NCI-H1436 treated with DMSO at 0.1 percent for 48 hours (cell line): ENCODE measurements around the gene EFCAB10.
A peak's percentile ranks its signal among the peaks of the same experiment; 100 is the strongest.
"Not testable (repeated sequence)": the region's sequence is repeated elsewhere in the genome, so short reads cannot be mapped to it uniquely, and the experiment has no call there.

Source experiments
- DNase-seq: peaks from one replicate; lab custom pipeline; 2025; lab: John Stamatoyannopoulos, UW

The EFCAB10 gene

DNA sequence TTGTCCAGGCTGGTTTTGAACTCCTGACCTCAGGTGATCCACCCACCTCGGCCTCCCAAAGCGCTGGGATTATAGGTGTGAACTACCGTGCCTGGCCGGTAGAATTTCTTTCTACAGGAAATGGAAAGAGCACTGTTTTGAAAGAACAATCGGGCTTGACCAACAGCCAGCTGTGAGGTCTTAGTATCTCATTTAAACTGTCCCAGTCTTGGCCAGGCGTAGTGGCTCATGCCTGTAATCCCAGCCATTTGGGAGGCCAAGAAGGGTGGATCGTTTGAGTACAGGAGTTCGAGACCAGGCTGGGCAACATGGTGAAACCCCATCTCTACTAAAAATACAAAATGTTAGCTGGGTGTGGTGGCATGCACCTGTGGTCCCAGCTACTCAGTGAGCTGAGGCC, 17.8 kb upstream of the EFCAB10 start:
- DNase-seq: not testable (repeated sequence)

DNA sequence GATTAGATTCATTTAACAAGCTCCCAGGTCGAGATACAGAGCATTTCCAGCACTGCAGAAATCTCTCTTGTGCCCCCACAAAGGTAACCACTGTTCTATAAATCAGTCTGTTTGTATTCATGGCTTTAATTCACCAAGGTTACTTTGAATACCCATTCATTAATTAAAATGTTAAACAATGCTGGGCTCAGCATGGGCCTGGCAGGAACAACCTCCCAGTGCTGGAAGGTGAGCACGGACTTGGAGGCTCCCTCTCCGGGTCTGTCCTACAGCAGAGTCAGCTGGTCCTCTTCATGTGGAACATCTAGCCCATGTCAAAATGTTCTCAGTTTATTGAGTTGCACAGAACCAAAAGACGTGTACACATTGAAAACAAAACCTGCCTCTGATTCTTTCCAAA, 15.6 kb upstream of the EFCAB10 start:
- no peak for DNase-seq

DNA sequence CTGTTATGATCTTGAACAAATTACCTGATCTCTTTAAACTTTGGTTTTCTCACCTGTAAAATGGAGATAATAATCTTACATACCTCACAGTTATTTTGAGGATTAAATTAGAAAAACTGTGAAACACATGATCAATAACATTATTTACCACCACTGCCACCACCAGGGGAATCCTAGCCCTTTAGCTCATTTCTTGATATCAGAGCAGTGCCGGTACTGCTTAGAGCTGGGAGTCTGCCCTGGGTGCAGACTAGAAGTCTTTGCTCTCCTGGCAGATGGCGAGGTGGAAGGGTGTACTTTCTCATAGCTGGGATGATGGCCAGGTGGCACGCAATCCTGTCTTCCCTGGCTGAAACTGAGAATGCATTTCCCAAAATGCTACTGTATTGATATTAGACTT, 12.7 kb upstream of the EFCAB10 start:
- no peak for DNase-seq

DNA sequence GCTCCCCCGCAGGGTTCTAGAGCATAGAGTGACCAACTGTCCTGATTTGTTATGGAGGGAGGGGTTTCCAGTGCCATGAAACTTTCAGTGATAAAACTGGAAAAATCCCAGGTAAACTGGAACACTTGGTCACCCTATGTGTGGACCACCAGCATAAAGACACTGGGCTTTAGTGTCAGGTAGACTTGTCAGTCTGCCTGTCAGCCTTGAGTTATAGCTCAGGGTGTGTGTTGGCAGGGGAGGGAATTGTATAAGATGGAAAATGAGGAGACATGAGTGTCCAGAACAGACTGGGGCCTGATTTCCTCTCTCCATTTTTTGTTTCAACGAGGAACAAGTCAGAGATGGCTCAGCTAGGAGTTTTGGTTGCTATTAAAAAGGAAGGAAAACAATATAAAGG, 10.2 kb upstream of the EFCAB10 start:
- no peak for DNase-seq

DNA sequence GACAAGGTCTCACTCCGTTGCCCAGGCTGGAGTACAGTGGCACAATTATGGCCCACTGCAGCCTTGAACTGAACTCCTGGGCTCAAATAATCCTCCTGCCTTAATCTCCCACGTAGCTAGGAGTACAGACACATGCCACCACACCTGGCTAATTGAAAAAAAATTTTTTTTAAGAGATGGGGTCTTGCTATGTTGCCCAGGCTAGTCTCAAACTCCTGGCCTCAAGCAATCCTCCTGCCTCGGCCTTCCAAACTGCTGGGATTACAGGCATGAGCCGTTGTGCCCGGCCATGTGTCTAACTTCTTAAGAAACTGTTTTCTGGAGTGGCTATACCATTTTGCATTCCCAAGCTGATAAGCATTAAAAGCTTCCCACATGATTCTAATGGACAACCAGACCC, 9.5 kb upstream of the EFCAB10 start:
- DNase-seq: no peak

DNA sequence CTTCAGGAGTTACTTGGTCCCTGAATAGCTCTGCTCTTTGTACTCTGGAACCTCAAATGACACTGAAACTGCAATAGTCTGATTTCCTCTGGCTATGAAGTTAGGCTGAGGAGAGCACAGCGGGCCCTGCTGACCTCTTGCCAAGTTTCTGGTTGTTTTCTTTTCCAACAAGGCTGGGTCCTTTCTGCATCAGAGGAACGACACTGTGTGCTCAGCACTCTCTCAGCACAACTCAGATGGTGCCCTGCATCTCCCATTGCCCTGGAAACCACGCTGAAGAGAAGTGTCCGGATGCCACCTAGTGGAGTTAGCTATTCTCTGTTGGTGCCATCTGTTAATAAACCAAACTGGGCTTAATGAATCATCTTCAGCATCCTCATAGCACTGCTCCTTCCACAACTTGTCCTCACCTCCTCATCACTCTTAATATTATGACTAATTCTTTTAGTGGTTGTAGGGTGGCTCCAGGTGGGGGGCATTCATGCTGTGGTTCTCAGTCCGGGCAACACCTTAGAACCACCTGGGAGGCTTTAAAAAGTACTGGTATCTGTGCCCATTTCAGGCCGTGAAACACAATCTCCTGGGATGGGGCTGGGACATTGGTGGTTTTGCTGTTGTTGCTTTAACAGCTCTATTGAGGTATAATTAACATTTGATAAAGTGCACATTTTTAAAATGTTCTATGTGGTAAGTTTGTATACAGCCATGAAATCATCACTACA, 8.2 kb upstream of the EFCAB10 start:
- peak; percentile 25 for DNase-seq

DNA sequence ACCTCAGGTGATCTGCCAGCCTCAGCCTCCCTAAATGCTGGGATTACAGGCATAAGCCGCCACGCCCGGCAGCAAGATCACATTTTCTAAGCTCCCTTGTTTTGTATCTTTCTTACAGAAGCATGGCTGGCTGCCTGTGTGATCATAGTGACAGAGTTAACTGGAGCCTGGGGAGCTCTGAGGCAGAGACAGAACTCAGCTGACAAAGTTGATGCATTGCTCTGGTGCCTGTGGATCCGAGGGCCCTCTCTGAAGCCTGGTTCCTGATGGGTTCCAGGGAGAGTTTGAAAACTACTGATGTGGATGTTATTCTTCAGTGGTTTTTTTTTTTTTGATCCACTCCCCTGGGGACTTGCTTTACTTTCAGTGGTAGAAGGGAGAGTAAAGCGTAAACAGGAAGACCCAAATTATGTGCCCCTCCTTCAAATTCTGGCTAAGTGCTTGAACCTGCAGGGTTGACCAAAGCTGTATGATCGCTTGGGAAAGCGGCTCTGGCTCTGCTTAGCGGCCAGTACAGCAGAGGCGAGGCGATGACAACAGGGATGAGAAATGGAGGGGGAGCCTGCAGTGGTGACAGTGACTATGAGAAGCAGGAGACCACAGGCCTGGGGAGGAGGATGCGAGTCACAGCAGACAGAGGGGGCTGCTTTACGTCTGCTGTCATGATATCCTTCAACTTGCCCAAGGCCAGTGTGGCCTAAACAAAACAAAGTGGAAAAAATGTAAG, 6.8 kb upstream of the EFCAB10 start:
- DNase-seq: no peak

DNA sequence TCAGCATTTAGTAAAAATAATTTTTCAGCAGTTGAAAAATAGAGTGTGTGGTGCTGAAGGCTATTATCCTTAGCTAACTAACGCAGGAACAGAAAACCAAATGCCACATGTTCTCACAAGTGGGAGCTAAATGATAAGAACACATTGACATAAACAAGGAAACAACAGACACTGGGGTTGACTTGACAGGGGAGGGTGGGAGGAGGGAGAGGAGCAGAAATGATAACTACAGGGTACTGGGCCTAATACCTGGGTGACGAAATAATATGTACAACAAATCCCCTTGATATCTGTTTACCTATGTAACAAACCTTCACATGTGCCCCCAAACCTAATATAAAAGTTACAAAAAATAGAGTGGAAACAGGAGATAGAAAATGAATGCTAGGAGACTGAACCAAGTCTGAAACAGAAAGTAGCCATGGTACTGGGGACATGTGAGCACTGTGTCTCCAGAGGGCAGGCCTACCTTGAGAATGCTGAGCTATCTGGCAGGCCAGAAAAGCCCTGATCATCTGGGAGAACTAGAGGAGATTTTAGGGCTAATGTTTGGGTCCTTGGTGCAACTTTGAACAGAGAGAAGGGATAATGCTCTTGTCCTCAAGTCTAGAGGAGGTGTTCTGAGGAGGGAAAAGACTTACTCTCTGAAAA, 4.7 kb upstream of the EFCAB10 start:
- no peak for DNase-seq

DNA sequence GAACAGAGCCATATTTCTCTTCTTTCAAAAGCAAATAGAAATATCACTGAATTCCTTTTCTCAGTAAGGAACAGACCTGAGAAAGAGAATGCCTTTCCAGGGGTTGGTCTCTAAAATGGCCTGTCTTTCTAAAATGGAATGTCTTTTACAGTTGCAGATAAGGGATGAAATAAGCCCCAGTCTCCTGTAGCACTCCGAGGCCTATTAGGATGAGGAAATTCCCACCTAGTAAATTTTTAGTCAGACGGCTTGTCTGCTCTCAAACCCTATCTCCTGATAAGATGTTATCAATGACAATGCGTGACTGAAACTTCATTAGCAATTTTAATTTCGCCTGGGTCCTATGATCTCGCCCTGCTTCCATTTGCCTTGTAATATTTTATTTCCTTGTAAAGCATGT, 2.9 kb upstream of the EFCAB10 start:
- no peak for DNase-seq

DNA sequence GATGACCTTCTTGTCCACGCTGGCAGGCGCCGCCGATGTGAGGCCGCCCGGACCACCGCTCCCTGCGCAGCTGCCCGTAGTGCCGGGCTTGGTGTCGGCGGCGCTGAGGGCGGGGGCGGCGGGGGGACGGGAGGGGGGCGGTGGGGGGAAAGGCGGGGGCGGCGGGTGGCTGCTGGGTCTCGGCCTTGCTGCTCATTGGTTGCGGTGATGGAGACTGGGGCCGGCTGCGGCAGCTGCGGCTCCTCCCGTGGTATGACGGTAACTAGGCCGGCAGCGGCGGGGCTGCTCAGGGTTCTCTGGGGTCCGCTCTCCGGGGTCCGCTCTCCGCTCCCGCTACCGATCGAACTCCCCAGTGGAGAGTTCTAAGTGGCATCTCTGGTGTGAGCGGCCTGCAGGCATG, 1.8 kb upstream of the EFCAB10 start:
- no peak for DNase-seq

DNA sequence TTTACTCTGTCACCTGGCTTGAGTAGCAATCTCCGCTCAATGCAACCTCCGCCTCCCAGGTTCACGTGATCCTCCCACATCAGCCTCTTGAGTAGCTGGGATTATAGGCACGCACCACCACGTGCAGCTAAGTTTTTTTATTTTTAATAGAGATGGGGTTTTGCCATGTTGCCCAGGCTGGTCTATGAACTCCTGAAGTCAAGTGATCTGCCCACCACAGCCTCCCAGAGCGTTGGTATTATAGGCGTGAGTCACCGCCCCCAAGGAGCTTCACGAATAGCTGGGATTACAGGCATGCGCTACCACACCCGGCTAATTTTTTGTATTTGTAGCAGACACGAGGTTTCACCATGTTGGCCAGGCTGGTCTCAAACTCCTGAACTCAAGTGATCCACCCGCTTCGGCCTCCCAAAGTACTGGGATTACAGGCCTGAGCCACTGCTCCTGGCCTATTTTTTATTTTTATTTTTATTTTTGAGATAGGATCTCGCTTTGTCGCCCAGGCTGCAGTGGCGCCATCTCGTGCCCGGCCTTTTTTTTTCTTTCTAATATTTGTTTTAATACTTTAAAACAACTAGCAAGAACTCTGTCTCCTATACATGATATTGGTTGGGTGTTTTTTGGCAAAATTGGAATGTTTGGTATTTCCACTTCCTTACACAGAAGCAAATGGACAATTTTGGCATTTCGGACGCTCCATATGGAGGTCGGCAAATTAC, 1.1 kb downstream of the EFCAB10 start:
- no peak for DNase-seq

DNA sequence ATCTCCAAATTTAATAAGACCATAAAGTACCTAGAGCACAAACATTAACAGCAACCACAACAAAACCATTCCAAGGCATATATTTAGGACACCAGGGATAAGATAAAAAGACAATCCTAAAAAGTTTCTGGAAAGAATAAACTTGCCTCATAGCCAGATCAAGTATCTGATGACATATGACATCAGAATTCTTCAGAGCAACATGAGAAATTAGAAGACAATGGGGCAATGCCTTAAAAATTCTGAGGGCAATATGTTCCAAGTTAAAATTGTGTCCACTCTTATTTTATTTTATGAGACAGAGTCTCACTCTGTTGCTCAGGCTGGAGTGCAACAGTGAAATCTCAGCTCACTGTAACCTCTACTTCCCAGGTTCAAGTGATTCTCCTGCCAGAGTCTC, 2.8 kb downstream of the EFCAB10 start:
- no peak for DNase-seq

DNA sequence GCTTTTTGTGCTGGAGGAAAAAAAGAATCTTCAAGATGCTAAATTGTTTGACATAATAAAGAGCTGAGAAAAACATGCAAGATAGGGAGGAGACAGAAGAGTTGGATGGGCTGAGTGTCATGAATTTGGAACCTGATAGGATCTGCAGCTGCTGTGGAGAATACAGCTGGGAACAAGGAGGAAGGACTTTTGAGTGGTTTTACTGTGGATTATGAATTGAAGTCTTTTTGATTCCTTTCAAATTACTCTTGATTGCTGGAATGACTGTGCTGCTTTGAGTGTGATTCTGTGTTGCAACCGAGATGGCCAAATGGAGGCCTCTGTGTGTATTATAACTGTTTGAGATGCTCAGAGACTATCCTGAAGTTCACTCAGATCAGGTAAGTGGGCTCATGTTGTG, 4.0 kb downstream of the EFCAB10 start:
- DNase-seq: no peak

DNA sequence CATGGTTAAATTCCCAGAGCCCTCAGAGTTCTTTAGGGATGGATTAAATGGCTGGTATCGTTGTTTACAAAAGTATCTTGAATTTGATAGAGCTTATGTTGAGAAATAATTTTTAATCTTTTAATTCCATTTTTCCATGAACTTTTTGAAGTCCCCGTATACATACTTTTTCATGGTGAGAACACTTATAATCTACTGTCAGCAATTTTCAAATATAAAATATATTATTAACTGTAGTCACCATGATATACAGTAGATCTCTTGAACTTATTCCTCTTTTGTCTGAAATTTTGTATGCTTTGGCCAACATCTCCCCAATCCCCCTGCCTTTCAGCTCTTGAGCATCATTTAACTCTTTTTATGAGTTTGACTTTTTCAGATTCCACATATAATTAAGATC, 9.4 kb downstream of the EFCAB10 start:
- no peak for DNase-seq

DNA sequence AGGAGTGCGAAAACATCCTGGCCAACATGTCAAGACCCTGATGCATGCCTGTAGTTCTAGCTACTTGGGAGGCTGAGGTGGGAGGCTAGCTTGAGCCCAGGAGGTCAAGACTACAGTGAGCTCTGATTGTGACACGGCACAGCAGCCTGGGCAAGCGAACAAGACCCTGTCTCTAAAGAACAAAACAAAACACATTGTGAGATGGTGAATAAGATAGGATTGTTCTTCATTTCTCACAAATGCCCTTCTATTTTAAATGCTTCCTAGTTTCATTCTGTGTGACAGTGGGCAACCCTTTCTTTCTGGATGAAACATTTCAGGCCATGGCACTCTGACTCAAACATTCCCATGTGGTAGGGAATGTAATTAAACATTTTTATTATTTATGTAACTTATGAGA, 13.5 kb downstream of the EFCAB10 start:
- DNase-seq: no peak

DNA sequence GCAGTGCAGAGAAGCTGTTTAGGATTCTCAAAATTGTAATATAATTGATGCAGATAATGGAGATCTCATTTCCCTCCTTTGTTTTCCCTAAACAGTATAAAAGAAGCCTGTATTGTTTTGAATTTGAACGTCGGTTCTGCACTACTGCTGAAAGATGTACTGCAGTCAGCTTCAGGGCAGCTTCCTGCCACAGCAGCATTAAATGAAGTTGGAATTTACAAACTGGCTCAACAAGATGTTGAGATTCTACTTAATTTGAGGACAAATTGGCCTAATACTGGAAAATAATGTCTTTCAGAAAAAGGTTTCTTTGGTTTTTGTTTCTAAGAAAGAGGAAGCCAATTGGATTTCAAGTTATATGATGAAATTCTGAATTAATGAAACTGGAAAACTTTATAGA, 14.3 kb downstream of the EFCAB10 start:
- no peak for DNase-seq

DNA sequence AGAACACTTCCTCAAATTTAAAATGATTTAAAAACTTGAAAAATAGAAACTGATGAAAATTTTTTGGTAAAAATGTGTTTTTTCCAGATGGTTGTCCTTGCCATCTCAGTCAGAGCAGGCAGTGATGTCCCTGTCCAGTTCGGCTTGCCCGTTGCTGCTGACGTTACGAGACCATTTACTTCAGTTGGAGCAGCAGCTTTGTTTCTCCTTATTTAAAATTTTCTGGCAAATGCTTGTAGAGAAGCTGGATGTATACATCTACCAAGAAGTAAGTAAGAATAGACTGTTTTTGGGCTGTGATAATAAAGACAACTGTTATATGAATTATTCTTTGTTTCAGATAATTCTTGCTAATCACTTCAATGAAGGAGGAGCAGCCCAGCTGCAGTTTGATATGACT, 16.1 kb downstream of the EFCAB10 start:
- no peak for DNase-seq

DNA sequence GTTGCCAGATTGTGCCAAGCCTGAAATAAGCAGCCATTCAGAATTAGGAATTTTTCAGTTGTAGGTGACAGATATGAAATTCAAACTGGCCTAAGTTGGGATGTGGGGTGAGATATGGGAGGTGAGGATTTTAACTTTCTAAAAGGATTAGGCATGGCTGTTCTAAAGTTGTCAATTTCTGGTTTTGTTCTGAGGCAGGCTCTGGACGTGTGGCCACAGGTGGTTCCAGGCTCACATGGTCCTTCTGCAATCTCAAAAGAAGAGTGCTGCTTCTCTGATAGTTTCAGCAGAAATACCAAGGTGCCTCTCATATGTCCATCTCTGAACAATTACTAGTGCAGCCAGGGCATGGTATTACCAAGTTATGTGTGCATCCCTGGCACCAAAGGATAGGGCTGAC, 21.4 kb downstream of the EFCAB10 start:
- no peak for DNase-seq

DNA sequence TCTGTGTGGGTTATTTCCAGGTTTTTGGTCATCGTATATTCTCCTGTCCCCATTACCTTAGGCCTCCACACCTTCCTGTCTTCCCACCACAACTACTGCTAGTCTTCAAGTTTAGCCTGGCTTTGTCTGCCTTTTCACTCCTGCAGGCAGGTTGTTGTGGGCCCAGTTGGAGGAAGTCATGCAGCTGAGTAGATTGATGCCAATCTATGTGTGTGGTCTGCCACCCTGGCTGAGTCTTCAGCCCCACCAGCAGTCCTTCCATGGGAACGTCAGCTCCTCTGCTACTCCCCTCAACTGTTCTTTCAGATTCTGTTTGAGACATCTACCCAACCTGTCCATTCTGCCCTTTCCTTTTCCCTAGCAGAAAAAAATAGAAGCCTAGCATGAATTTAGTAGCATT, 43.0 kb downstream of the EFCAB10 start:
- DNase-seq: no peak

DNA sequence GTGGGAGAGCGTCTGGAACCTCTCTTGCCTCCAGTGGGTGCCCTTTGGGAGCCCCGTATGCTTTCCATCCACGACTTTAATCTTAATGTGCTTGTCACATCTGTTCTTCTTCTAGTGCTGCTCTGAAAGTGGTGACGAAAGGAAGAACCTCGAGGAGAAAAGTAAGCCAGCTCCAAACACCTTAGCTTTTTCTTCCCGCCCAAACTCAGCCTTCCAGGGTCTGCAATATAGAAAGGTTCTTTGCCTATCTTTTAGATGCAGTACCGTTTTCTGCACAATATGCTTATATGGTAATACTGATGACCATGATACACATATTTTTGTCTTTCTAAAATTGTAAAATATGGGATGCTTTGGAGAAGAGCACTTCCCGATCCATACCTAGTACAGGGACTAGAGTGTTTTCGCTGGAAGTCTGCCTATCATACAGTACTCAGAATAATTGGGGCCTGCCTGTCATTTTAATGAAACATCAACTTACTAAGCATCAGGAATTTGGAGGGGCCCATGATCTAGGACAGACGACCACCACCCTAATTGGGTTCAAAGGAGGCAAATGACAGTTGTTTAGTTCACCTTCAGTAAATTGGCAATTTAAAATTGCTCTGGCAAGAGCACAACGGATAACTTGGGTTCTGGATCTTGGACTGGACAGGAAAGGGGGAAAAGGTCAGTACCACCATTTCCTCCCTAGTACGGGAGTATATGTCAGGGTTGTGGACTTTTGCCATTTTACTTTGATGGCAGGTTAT, 48.4 kb downstream of the EFCAB10 start:
- DNase-seq: no peak

DNA sequence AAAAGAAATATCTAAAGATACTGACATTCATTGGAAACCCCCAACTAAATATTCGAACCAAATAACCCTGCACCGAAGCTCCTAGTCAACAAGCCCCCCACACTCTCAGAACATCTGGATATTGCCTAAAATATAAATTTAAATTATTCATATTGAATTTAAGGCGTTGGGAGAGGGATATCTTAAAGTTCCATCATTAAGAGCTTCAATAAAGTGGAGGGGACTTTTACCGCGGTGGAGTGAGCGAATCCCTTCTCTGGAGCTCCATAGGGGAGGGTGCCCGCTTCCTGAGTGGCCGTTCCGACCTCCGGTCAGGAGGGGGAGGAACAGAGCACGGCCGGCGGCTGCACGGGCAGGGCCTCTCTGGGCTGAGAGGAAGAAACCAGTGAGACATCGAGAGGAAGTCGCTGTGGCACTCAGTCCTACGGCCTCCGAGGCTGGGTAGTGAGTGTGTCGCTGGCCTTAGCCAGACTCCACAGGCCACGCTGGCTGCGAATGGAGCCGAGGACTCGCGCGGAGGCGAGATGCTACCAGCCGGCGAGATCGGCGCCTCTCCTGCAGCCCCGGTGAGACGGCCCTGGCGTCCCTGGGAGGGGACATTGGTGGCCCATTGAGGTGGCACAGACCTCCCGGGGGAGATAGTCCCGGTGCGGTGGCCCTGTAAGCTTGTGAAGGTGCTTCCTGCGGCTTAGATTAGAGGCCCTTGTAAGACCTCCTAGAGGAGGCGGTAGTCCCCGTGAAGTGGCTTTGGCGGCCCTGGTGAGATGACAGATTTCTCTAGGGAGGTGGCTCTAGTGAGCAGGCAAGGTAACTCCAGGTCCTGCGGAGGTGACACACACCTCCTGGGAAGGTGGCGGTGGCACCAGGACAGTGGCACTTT, 49.3 kb downstream of the EFCAB10 start, which contains the start of gene RINT1:
Gene RINT1, plus strand, starts transcription at position 410 of the 880 bp plus-strand sequence. Its CDS starts 115 bp downstream, at position 525.
- DNase-seq: peak; percentile 28
